T-helper 1 cell treated with Interleukin-12 subunit alpha and Interleukin-12 subunit beta and Interleukin-4 antibody, amounts not matched to agents 30 ng/mL and 1 ng/mL, for 36 hours (primary cell): ENCODE data around the gene SPTBN4. TPM values are rescaled to one million over a fixed set of nuclear protein-coding genes. Genes with fewer than 3 reads are reported as not detected.
"Not testable (repeated sequence)": the region's sequence is repeated elsewhere in the genome, so short reads cannot be mapped to it uniquely, and the experiment has no call there.

Experiments
- intact Hi-C: fragments of 100-400 bp; cut with micrococcal nuclease; formaldehyde crosslinking; loops from one replicate; pipeline ENCODE4 v1.15.1; 2024
- total RNA-seq: library from RNA; stranded (reverse); gene quantifications from 2 replicates; pipeline ENCODE4 v1.2.3, GENCODE V29; 2022

The SPTBN4 gene
- total RNA-seq, 1 donor from 2014 or later = 0.15 TPM

GRCh38 chr19:40524133-40524549, 57.3 kb downstream of the SPTBN4 start:
- intact Hi-C loops = loop anchor here (10.0 kb wide), 1 partner anchor 379 kb away; no protein-coding TSS in a partner anchor

DNA sequence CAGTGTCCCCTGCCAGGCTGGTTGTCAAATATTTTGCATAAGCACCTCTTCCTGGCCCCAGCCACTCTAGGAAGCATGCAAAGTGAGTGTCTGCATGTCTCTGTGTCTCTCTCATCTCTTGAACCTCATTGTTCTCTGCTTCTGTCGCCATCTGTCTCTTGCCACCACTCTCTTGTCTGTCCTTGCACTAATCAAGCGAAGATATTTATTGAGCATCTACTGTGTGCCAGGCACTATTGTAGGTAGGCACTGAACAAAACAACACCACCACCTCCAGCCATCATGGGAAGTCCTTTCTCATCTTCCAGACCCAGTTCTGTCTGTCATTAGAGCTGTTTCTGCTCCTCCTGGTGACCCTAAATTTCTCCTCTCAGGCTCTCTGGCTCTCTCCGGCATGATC, 57.9 kb downstream of the SPTBN4 start:
- intact Hi-C loops = loop anchor here (5.0 to 10.0 kb wide), 2 partner anchors 380 to 838 kb away; partner anchors contain the start of gene B9D2

DNA sequence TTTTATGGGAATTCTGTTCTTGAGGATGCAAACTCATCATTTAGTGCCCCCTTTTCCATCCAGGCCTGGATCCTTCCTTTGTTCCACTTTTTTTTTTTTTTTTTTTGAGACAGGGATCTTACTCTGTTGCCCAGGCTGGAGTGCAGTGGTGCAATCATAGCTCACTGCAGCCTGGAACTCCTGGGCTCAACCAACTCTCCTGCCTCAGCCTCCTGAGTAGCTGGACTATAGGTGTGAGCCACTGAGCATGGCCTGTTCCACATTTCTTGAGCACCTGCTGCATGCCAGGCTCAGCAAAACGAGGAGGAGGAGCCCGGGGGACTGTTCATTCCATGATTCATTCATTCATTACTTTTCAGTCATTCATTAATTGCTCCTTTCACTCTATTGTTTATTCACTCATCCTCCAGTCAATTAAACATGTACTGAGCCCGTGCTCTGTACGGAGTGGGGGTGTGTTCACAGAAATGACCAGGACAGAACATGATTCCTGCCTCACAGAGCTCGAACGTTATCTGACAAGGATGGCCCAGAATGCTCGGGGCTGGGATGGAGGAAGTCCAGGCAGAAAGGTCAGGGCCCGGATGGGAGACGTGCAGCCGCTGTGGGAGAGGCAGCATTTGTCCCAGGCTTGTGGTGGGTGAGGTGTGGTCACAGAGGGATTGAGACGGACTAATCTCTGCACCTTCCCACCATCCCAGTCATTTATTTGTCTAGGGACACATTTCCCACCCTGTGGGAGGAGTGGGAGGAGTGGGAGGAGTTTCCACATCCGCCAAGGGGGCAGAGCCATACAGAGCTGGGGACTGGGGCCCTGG, 58.6 kb downstream of the SPTBN4 start:
- intact Hi-C loops = loop anchor here (5.0 to 10.0 kb wide), 2 partner anchors 381 to 837 kb away; partner anchors contain the start of gene B9D2

DNA sequence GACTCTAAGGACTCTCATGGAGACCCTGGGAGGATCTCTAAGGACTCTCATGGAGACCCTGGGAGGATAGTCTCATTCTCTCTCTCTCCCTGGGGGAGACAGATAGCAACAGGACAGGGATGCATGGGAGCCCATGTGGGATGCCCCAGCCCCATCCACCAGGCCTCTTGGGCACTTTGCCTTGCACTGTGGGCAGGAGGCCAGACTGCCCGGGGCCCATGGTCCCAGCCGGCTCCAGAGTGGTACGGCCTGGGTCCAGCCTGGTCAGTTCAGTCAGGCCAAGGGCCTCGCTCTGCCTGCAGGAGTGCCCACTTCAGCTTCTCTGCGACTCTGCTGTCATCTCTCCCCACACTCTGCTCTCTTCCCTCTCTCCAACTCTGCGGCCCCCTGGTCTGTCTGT, 61.3 kb downstream of the SPTBN4 start:
- intact Hi-C loops = loop anchor here (2.0 to 10.0 kb wide), 3 partner anchors 107 to 834 kb away; partner anchors contain the start of gene B9D2

GRCh38 chr19:40528533-40529092, 61.8 kb downstream of the SPTBN4 start:
- intact Hi-C loops = loop anchor here (1.0 to 10.0 kb wide), 8 partner anchors 42 to 834 kb away; partner anchors contain the start of genes B9D2, BLVRB, C19orf47 and PLD3

GRCh38 chr19:40529093-40529954, 62.5 kb downstream of the SPTBN4 start:
- intact Hi-C loops = loop anchor here (1.0 to 10.0 kb wide), 8 partner anchors 41 to 833 kb away; partner anchors contain the start of genes B9D2, BLVRB, C19orf47 and PLD3

DNA sequence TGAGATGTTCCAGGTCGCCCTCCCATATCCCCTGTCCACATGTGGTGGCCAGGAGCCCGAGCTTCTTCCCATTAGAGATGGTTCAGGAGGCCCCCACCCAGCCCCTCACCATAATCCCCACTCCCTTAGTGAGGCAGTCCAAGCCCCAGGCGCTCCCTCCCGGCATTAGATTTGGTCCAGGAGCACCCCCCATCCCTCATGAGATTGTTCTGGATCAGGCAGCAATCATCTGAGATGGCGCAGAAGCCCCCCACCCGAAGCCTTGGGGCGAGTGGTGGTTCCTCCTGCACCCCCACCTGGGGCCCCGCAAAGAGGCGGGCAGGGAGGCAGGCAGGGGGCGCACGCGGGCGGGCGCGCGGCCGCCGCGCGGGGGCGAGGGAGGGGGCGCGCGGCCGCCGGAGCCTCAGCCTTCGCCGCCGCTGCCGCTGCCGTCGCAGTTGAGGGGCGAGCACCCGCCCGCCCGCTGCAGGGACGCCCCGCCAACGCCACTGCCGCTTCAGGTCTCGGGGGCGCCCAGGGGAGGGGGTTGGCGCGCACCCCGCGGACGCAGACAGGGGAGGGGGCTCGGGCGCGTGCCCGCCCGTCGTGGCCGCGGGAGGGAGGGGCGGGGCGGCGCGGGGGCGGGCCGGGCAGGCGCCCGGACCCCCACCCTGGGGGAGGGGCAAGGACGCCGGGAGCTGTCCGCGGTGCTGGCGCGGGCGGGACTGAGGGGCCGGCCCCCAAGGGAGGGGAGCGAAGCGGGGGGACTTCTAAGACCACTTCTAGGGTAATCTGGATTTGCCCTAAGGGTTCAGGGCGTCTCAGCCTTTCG, 63.5 kb downstream of the SPTBN4 start:
- intact Hi-C loops = no loop called here

GRCh38 chr19:40533508-40533907, 66.7 kb downstream of the SPTBN4 start:
- intact Hi-C loops = no loop called here

DNA sequence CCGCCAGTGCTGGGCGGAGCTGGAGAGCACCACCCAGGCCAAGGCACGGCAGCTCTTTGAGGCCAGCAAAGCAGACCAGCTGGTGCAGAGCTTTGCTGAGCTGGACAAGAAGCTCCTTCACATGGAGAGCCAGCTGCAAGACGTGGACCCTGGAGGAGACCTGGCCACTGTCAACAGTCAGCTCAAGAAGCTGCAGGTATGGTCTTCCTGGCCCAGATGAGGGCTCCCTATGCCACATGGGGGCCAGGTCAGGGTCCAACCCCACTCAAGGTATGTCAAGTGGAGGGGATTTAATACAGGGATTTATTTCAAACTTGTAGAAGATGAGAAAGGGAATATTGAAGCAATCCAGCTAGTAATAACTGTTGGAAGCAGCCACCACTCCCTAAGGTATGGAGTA, 67.3 kb downstream of the SPTBN4 start:
- intact Hi-C loops = no loop called here

DNA sequence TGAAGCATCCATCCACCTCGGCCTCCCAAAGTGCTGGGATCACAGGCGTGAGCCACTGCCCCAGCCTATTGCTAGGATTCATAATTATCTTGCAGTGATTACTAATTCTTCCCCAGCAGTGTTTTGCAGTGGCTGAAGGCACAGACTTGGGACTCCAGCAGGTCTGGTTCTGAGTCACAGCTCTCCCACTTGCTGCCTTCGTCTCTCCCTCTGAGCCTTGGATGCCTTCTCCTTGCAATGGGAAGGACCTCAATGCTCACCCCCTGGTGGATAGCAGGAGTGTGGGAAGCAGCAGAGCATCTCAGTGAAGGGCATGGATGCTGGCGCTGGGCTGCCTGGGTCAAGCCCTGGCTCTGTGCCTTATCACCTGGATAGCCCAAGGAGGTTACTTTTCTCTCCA, 72.3 kb downstream of the SPTBN4 start:
- intact Hi-C loops = no loop called here

DNA sequence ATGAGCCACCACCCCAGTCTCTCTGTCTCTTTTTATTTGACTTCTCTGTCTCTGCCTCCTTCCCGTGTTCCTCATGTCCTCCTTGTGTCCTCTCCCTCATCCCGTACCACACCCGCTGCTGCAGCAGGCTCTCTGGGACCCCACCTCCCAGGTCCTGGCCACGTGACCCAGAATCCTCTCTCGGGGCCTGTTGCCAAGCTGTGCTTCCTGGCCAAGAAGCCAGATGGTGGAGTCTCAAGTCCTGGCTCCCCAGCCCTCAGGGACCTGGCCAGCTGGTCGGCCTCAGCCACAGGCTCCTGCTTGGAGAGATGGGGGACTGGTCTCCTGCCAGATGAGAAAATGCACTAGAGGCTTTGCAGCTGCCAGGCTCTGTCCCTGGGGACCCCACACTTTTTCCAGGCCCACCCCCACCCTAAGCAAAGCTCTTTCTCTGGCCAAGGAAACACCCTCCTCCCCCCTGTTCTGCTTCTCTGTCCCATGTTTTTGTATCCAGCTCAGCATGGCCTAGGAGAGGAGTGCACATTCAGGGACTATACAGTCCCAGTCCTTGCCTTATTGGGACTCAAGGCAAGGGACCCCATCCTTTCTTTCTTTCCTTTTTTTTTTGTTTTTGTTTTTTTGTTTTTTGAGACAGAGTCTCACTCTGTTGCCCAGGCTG, 75.5 kb downstream of the SPTBN4 start:
- intact Hi-C loops = no loop called here

DNA sequence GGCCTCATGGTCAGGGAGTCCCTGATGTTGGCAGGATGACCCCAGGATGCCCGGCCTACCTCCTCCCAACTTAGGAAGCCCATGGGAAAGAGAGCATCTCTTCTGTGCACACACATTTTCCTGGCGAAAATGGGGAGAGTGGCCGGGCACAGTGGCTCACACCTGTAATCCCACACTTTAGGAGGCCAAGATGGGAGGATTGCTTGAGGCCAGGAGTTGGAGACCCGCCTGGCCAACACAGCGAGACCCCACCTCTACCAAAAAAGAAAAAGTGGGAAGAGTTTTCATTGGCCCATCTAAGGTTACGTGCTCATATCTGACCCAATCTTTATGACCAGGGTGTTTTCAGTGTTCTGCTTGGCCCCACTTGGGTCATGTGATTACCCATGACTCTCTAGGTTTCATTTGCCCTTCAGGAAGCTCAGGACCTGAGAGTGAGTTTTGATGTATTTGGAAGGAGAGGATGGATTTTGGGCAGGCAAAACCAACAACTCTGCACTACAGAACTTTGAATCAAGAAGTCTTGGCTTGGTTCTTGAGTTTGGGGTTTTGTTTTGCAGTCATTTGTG, 76.3 kb downstream of the SPTBN4 start:
- intact Hi-C loops = no loop called here

- intact Hi-C loops = not testable (repeated sequence)
These were observed 79.5 kb downstream of the SPTBN4 start for GRCh38 chr19:40546153-40546841.

DNA sequence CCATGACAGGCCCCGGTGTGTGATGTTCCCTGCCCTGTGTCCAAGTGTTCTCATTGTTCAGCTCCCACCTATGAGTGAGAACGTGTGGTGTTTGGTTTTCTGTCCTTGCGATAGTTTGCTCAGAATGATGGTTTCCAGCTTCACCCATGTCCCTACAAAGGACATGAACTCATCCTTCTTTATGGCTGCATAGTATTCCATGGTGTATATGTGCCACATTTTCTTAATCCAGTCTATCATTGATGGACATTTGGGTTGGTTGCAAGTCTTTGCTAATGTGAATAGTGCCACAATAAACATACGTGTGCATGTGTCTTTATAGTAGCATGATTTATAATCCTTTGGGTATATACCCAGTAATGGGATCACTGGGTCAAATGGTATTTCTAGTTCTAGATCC, 80.4 kb downstream of the SPTBN4 start:
- intact Hi-C loops = not testable (repeated sequence)

DNA sequence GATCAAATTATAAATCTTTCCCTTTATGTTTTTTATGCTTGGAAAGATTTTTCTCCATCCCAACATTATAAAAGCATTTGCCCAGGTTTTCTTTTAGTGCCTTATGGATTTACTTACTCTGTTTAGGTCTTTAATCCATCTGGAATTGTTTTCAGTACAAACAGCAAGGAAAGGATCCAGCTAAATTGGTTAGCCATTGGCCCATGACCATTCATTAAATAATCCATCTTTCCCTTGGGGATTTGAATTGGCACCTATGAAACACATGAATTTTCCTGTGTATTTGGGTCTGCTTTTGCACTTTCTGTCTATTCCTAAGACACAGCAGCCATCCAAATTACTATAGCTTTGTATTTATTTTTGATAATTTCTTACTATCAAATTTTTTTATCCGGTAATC, 81.0 kb downstream of the SPTBN4 start:
- intact Hi-C loops = no loop called here

DNA sequence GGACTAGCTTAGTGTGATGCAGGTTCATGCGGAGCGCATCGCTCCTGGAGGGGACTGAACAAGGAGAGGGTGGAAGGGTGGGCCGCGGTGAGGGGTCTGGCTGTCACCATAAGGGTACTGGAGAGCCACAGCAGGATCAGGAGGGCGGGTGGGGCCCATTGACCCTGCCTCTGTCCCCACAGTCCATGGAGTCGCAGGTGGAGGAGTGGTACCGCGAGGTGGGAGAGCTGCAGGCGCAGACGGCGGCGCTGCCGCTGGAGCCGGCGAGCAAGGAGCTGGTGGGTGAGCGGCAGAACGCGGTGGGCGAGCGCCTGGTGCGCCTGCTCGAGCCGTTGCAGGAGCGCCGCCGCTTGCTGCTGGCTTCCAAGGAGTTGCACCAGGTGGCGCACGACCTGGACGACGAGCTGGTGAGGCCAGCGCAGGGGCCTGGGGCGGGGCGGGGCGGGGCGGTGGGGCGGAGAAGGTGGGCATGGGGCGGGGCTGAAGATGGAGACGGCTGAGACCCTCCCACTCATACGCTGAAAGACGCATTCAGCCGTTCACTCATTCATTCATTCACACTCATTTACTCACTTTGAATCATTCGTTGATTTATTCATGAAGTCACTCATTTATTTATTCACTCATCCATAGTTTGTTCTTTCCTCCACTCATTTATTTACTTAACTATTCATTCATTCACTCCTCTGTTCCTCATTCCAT, 82.4 kb downstream of the SPTBN4 start:
- intact Hi-C loops = loop anchor here (1.0 kb wide), 2 partner anchors 49 to 85 kb away; no protein-coding TSS in a partner anchor

DNA sequence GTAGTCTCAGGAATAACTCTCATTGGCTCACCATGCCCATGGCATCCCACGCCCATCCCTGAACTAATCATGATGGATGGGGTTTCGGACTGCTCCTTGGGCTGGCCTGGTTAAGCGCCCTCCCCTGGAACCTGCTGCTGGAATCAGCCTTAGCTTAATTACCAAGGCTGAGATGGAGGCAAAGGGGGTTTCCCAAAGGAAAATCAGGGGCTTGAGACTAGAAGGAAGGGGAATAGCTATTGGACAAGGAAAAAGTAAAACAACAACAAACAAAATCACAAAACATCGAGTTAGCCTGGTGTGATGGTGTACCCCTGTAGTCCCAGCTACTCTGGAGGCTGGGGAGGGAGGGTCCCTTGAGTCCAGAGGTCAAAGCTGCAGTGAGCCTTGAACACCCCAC, 84.2 kb downstream of the SPTBN4 start:
- intact Hi-C loops = no loop called here

GRCh38 chr19:40552848-40553247, 86.0 kb downstream of the SPTBN4 start:
- intact Hi-C loops = no loop called here
